GM21367 (cell line): Measurements from ENCODE around the gene EVL.
"Not testable (repeated sequence)": the region's sequence is repeated elsewhere in the genome, so short reads cannot be mapped to it uniquely, and the experiment has no call there.

Experiments
- ATAC-seq: cut with Tn5 transposase; IDR thresholded peaks from one replicate; pipeline ENCODE4 v1.9.1; 2021; ENCODE audit not compliant: unreplicated experiment

Gene EVL

GRCh38 chr14:100064335-100065092 is 708 bp upstream of the EVL start:
- not testable (repeated sequence) for ATAC-seq

- peak; percentile 38 for ATAC-seq
These were observed 836 bp downstream of the EVL start for GRCh38 chr14:100065942-100066574.

GRCh38 chr14:100066962-100067361 is 1.7 kb downstream of the EVL start:
- no peak for ATAC-seq

DNA sequence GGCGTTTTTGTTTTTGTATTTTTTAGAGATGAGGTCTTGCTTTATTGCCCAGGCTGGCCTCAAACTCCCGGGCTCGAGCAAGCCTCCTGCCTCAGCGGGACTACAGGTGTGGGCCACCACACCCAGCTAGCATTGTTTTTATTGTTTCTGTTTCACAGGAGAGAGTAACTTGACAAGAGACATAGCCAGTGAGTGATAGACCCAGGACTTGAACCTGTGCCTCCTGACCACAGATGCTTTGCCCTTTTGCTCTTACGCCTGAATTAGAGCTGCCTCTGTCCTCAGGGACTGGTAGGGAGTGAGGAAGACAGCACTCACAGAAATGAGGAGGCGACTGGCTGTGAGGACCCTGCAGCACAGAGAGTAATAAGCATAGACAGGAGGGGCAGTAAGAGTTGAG is 2.3 kb downstream of the EVL start:
- ATAC-seq: no peak

- ATAC-seq: peak; percentile 25
These were observed 3.0 kb downstream of the EVL start for GRCh38 chr14:100067971-100068959.

DNA sequence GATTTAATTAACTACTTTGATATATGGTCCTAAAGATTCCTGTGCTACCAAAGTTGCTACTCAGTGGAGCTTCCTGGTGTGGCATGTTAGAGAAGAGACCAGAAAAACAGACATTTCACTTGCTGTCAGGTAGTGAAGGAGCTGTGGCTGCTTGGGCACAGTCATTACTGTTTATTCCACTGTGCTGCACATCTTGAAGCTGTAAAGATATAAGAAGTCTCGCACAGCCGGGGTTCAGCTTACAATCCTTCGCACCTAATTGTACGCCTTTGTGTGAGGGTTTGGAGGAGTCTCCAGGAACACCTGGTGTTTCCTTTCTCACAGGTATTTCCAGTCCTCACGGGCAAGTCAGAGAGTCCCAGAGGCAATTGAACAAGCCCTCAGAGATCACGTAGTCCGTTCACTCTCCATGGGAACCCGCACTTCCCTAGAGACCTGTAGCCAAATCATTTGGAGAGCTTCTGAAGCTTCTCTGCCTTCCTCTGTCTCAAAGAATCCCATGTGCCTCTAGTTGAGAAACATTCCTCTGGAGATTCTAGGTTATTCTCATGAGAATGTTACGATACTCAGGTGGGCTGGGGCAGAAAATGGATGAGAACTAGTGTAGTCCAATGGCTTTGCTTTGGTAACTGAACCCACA is 4.1 kb downstream of the EVL start:
- no peak for ATAC-seq

DNA sequence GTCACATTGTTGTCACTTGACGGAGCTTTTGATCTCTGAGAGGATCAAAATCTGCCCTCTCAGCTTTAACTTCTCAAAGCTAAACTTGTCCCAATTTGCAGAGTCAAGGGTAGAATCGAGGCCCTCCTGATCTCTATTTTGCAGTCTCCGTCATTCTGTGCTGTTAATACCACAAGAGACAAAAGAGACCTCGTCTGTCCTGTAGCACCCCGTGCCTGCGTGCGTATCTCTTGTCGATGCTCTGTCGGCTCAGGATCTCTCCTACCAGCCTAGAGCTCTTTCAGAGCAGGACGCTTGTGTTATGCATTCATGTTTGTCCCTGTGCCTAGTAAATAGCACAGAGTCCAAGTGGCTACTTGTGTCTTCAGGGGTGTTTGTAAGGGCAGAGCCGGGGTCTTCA is 5.1 kb downstream of the EVL start:
- ATAC-seq: no peak

GRCh38 chr14:100071545-100071944 is 6.3 kb downstream of the EVL start:
- no peak for ATAC-seq

- ATAC-seq: peak; percentile 28
These were observed 7.6 kb downstream of the EVL start for GRCh38 chr14:100072783-100073346.

- ATAC-seq: no peak
These were observed 8.6 kb downstream of the EVL start for GRCh38 chr14:100073576-100074430.

- ATAC-seq: no peak
These were observed 9.3 kb downstream of the EVL start for GRCh38 chr14:100074431-100075100.

GRCh38 chr14:100075681-100076080 is 10.5 kb downstream of the EVL start:
- ATAC-seq: no peak

DNA sequence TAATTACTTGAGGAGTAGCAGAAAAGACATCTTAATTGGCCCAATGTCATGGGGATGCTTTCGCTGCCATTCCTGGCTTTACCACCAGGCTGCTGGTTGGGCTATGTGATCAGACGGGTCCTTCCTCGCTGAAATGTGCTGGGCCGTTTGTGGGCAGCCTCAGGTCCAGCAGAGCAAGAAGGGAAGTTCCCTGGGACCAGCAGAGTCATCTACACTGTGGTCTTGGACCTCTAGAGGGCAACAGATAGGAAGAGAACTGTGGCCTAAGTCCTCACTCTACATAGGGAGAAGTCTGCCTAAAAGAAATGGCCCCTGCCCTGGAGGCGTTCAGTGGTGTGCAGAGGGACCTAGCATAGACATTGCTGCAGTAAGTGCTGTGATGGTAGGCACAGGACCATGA is 10.9 kb downstream of the EVL start:
- ATAC-seq: no peak

GRCh38 chr14:100076606-100077005 is 11.4 kb downstream of the EVL start:
- no peak for ATAC-seq

GRCh38 chr14:100077441-100077840 is 12.2 kb downstream of the EVL start:
- ATAC-seq: no peak

DNA sequence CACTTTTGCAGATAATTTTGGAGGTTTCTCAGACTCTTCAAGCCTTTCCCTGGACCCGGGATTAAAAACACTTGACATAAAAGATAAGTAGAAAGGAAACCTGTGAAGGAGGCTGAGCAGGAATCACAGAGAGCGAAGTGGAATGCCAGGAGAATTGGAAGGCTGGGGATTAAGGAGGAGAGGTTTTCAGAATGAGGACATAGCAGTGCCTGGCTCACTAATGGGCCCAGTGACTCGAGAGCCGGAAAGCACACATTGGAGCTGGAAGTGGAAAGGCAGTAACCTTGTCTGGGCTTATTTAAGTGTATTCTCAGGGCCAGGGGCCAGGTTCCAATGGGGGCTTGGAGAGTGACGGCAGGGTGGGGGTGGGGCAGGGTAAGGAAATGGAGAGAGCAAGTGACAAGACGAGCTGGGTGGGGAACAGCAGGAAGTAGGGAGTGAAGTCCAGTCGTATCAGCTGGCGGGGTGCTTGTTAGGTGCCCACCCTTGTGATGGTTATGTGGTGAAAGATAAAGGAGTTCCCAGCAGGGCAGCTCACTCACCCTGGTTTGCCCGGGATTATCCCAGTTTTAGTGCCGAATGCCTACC is 13.1 kb downstream of the EVL start:
- ATAC-seq: no peak

DNA sequence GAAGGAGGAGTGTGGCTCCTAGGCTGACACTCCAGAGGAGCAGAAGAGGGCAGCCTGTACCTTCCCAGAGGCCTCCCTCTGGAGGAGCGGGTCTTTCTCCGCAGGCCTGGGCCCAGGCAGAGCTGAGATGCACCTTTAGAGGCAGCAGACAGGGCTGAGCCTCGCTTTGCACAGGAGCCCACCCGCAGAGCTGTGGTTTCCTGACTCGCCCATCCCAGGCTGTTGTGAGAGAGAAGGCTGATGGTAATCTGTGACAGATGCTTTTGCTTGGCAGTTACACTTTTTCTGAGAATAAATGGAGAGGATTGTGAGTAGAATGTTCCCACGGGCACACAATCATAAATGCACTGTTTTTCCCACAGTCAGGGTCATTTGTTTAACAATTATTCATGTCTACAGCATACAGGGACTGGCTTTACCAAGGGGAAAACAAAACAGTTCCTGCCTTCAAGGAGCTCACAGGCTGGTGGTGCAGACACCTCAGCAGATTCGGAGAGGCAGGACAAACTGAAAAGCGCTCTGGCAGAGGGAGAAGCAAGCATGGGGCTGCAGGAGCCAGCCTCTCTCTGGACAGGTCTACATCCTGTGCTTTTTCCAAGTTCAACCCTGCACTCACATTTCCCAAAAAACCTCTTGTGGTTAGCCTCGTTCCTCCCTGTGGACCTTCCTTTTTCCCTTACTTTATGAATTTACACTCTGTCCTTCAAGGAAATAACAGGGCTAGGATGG is 13.9 kb downstream of the EVL start:
- peak; percentile 53 for ATAC-seq

DNA sequence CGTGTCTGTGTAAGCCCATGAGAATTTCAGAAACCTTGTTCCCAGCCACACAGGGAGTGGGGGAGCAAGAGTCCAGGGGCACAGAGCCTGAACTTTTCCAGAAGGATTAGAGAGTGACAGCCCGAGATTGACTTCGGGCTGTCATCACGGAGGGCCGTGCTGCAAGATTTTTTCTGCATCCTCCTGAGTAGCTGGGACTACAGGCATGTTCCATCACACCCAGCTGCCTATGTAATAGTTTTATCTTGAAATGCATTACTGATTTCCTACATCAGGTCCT is 14.4 kb downstream of the EVL start:
- no peak for ATAC-seq
